Spleen (tissue), 13 donors: Measurements from ENCODE around the gene GOLT1A. TPM values are rescaled to one million over a fixed set of nuclear protein-coding genes. Genes with fewer than 3 reads are reported as not detected.

Experiments
- DNase-seq: peaks from one replicate; pipeline ENCODE4 v3.0.0-alpha.2; 2020
- H3K27ac ChIP-seq, 8 donors: fragments of 200-600 bp; sonication (generic) in 7 of 8; 1 replicate in 4 of 8; 2 replicates in 4 of 8; pipeline versions ENCODE4 v1.5.0 to v1.8.0; 2016 to 2021; ENCODE audit warnings: inconsistent platforms in 4 of 8, mild to moderate bottlenecking in 4 of 8, moderate library complexity in 1 of 8
- H3K27me3 ChIP-seq, 7 donors: fragments of 200-600 bp; sonication (generic) in 6 of 7; replicated peaks in 1 of 7; 1 replicate in 4 of 7; 2 replicates in 3 of 7; pipeline versions ENCODE4 v1.5.0 to v1.8.0; 2016 to 2021; ENCODE audit warnings: inconsistent platforms in 3 of 7, mild to moderate bottlenecking in 1 of 7
- H3K36me3 ChIP-seq, 6 donors: fragments of 200-600 bp; sonication (generic) in 5 of 6; 1 replicate in 4 of 6; 2 replicates in 2 of 6; pipeline versions ENCODE4 v1.5.0 to v1.8.0; 2016 to 2021; ENCODE audit warnings: inconsistent platforms in 2 of 6
- H3K4me1 ChIP-seq, 6 donors: fragments of 200-600 bp; sonication (generic) in 5 of 6; 1 replicate in 3 of 6; 2 replicates in 3 of 6; pipeline versions ENCODE4 v1.5.0 to v1.8.0; 2016 to 2021; ENCODE audit warnings: inconsistent platforms in 3 of 6
- H3K4me3 ChIP-seq, 8 donors: fragments of 200-600 bp; sonication (generic) in 7 of 8; 1 replicate in 4 of 8; 2 replicates in 4 of 8; pipeline versions ENCODE4 v1.5.0 to v1.8.0; 2016 to 2021; ENCODE audit warnings: inconsistent platforms in 4 of 8, mild to moderate bottlenecking in 4 of 8, moderate library complexity in 2 of 8
- H3K9me3 ChIP-seq, 8 donors: fragments of 200-600 bp; sonication (generic) in 7 of 8; 1 replicate in 4 of 8; 2 replicates in 4 of 8; pipeline versions ENCODE4 v1.5.0 to v1.8.0; 2016 to 2021; ENCODE audit warnings: inconsistent platforms in 4 of 8
- CTCF ChIP-seq, 11 experiments: fragments of 200-600 bp in 7 of 11; fragments of 450-650 bp in 4 of 11; sonication (generic) in 4 of 11; IDR thresholded peaks in 8 of 11; conservative IDR thresholded peaks in 3 of 11; 1 replicate in 7 of 11; 2 replicates in 4 of 11; pipeline versions ENCODE4 v1.4.0 to v1.8.0; 2016 to 2021; ENCODE audit warnings: antibody characterized with exemption in 11 of 11, inconsistent platforms in 4 of 11, mild to moderate bottlenecking in 1 of 11
- POLR2A ChIP-seq, 3 donors: fragments of 450-650 bp; IDR thresholded peaks; one replicate each; pipeline ENCODE4 v1.5.1; 2017; ENCODE audit warnings: antibody characterized with exemption in 3 of 3, mild to moderate bottlenecking in 1 of 3
- POLR2AphosphoS5 ChIP-seq, 3 donors: sonication (generic); formaldehyde crosslinking; IDR thresholded peaks; one replicate each; pipeline ENCODE4 v1.5.1; 2017; ENCODE audit warnings: antibody characterized with exemption in 3 of 3
- WGBS, 5 donors: extraction: QIAGEN DNeasy Blood & Tissue Kit in 3 of 5; methylation state at CpG; one replicate each; pipeline versions ENCODE4 v1.1.5 to v1.1.7; 2013 to 2018; 5-methylcytosine and 5-hydroxymethylcytosine counted together
- intact Hi-C: fragments of 100-400 bp; cut with DNase I; formaldehyde crosslinking; loops from one replicate; pipeline ENCODE4 v1.15.0; 2023; ENCODE audit warnings: low total_unique reads
- long read RNA-seq, 2 donors: transcript quantifications; one replicate each; lab custom pipeline, GENCODE V29; 2026
- polyA plus RNA-seq, 3 donors: library from polyadenylated mRNA; stranded (reverse); fragments of 200-250 nt; gene quantifications; one replicate each; pipeline ENCODE4 v1.2.1, GENCODE V29; 2013
- total RNA-seq, 7 donors: library from RNA; depleted of rRNA in 3 of 7; stranded (reverse); fragments of >200 nt in 3 of 7; fragmentation: NEBNext Ultra II Directional in 4 of 7; extraction: Animal tissue kit (Norgen Biotek cat#: 25700) in 4 of 7; gene quantifications; one replicate each; pipeline versions ENCODE4 v1.1.0 to v1.2.1, GENCODE V29; 2016 to 2021
- donor health status: healthy with polysubstance abuse.
- donor health status: DM: no; HTN: no; CAD: no; lungs with moderate emphysema.
- donor health status: DM: no; HTN: no; CAD: no.
- donor health status: Bipolar disorder and iron deficiency.
- donor health status: healthy.
- donor health status: DM: no; HTN: no; CAD: no.
- donor health status: DM: yes; HTN: yes; CAD: no.

The GOLT1A gene
- total RNA-seq (not detected), polyA plus RNA-seq (under 1 TPM in 2 of 3 donors, not detected in 1; 0.13 to 0.24 TPM)
- long read RNA-seq, donor 1, result 0 reads
- long read RNA-seq, donor 2, partial matches to known transcripts, result 0 of 1 reads
- long read RNA-seq, donor 2, other reads (novel, unspliced or antisense), result 0 of 1 reads

- 11 to 18% (median 15%) methylated on average over 34 to 41 of the region's 41 CpGs for WGBS, 5 donors
- H3K36me3 ChIP-seq, result no peaks in the 10 kb centered on the region
- TF ChIP-seq POLR2AphosphoS5 (IDR thresholded peaks at IDR 0.05) (peak in 2 of 3 donors; percentile 23 to 31), POLR2A (IDR thresholded peaks at IDR 0.05) (no peak), CTCF (IDR thresholded peaks at IDR 0.05 in 8 of 11, conservative IDR thresholded peaks at IDR 0.05 in 3 of 11) (peak in 10 of 11 experiments; percentile 17 to 70 (median 54))
- no peak for DNase-seq
- H3K4me1 ChIP-seq, result peaks cover 5 to 12% (median 10%) of the 10 kb centered on the region in 6 donors
- H3K4me3 ChIP-seq, result peak within 1 kb of the TSS in 2 of 8 donors; percentile 17 to 53
- intact Hi-C loops, result loop anchor here (5.0 kb wide), 1 partner anchor 148 kb away; no protein-coding TSS in a partner anchor
- H3K27me3 ChIP-seq, result peaks cover 0 to 26% (median 0%) of the 10 kb centered on the region in 7 donors
- H3K27ac ChIP-seq, result no peak within 1 kb of the TSS
- no peaks in the 10 kb centered on the region for H3K9me3 ChIP-seq
Measured at GRCh38 chr1:204213668-204214662, at the start of gene GOLT1A. GOLT1A (minus strand) TSS chr1:204213988; CDS start chr1:204213906, 82 bp downstream.

GRCh38 chr1:204263254-204263910, 49.6 kb upstream of the GOLT1A start:
- no peak for TF ChIP-seq POLR2AphosphoS5 (IDR thresholded peaks at IDR 0.05)
- no peak for TF ChIP-seq POLR2A (IDR thresholded peaks at IDR 0.05)
- no peak for TF ChIP-seq CTCF (IDR thresholded peaks at IDR 0.05 in 8 of 11, conservative IDR thresholded peaks at IDR 0.05 in 3 of 11)
- Histone ChIP-seq H3K4me1 (peaks cover 0 to 18% (median 12%) of the 10 kb centered on the region in 6 donors), H3K36me3 (no peaks in the 10 kb centered on the region), H3K27me3 (no peaks in the 10 kb centered on the region), H3K9me3 (no peaks in the 10 kb centered on the region), H3K27ac (peak overlapping the region in 2 of 8 donors; percentile 44 to 58), H3K4me3 (no peak overlapping the region)
- WGBS, 5 donors, result 71 to 87% (median 74%) methylated on average over 13 of the region's 13 CpGs
- intact Hi-C loops, result no loop called here
- no peak for DNase-seq

GRCh38 chr1:204262506-204263253, 48.9 kb upstream of the GOLT1A start:
- intact Hi-C loops, result no loop called here
- Histone ChIP-seq H3K27ac (no peak overlapping the region), H3K4me3 (no peak overlapping the region), H3K27me3 (no peaks in the 10 kb centered on the region), H3K9me3 (no peaks in the 10 kb centered on the region), H3K4me1 (peaks cover 0 to 18% (median 12%) of the 10 kb centered on the region in 6 donors), H3K36me3 (no peaks in the 10 kb centered on the region)
- WGBS, 5 donors, result 82 to 89% (median 86%) methylated on average over 12 to 13 of the region's 13 CpGs
- DNase-seq, result no peak
- no peak for TF ChIP-seq POLR2A (IDR thresholded peaks at IDR 0.05)
- no peak for TF ChIP-seq CTCF (IDR thresholded peaks at IDR 0.05 in 8 of 11, conservative IDR thresholded peaks at IDR 0.05 in 3 of 11)
- TF ChIP-seq POLR2AphosphoS5 (IDR thresholded peaks at IDR 0.05), result no peak
